PC-9 (cell line): ENCODE data around the gene HTT. TPM values are rescaled to one million over a fixed set of nuclear protein-coding genes. Genes with fewer than 3 reads are reported as not detected.

ENCODE experiments used
- BruUV-seq: library from RNA; stranded (reverse); fragments of 400-500 nt; replicated peaks from 2 replicates; lab custom pipeline; 2021; lab: Mats Ljungman, UMichigan
- CTCF ChIA-PET: fragments of 300-600 bp; sonication (Branson Sonifier 250); formaldehyde crosslinking; loops from one replicate; lab custom pipeline; 2022; ENCODE audit warnings: antibody characterized with exemption; lab: Charles Lee
- POLR2A ChIA-PET: fragments of 300-600 bp; sonication (Branson Sonifier 250); formaldehyde crosslinking; loops from one replicate; lab custom pipeline; 2022; ENCODE audit warnings: antibody characterized with exemption; ENCODE audit not compliant: unreplicated experiment; lab: Charles Lee
- DNase-seq, 2 experiments: peaks; one replicate each; pipeline versions ENCODE4 v3.0.0 to v3.0.0-alpha.2; 2015 to 2022; ENCODE audit warnings: mixed read lengths in 1 of 2
- H2AFZ ChIP-seq: fragments of 200-600 bp; sonication (generic); 2 replicates; pipeline ENCODE4 v1.8.1; 2017; ENCODE audit warnings: antibody characterized with exemption
- H3F3A ChIP-seq: fragments of 200-600 bp; sonication (generic); 2 replicates; pipeline ENCODE4 v1.8.1; 2017; ENCODE audit warnings: antibody characterized with exemption, mild to moderate bottlenecking, low read depth; ENCODE audit not compliant: insufficient read depth
- H3K27ac ChIP-seq: fragments of 200-600 bp; sonication (generic); 2 replicates; pipeline ENCODE4 v1.6.1; 2016; ENCODE audit warnings: mixed run types
- H3K27me3 ChIP-seq: fragments of 200-600 bp; sonication (generic); 2 replicates; pipeline ENCODE4 v1.6.1; 2016; ENCODE audit warnings: low read depth, mixed run types; ENCODE audit not compliant: insufficient read depth
- H3K36me3 ChIP-seq: fragments of 200-600 bp; sonication (generic); 2 replicates; pipeline ENCODE4 v1.6.1; 2016; ENCODE audit warnings: low read depth, mixed run types
- H3K4me1 ChIP-seq: fragments of 200-600 bp; sonication (generic); replicated peaks from 2 replicates; pipeline ENCODE4 v1.6.1; 2016; ENCODE audit warnings: mixed run types; ENCODE audit not compliant: insufficient read depth
- H3K4me2 ChIP-seq: fragments of 200-600 bp; sonication (generic); 2 replicates; pipeline ENCODE4 v1.6.1; 2017; ENCODE audit warnings: mixed run types
- H3K4me3 ChIP-seq: fragments of 200-600 bp; sonication (generic); 2 replicates; pipeline ENCODE4 v1.6.1; 2016; ENCODE audit warnings: mixed run types
- H3K79me2 ChIP-seq: fragments of 200-600 bp; sonication (generic); 2 replicates; pipeline ENCODE4 v1.6.1; 2017; ENCODE audit warnings: low read depth, mixed run types
- H3K9me2 ChIP-seq: fragments of 200-600 bp; sonication (generic); 2 replicates; pipeline ENCODE4 v1.8.1; 2017; ENCODE audit warnings: mild to moderate bottlenecking; ENCODE audit not compliant: insufficient read depth
- H3K9me3 ChIP-seq: fragments of 200-600 bp; sonication (generic); 2 replicates; pipeline ENCODE4 v1.8.1; 2016; ENCODE audit warnings: low read depth; ENCODE audit not compliant: insufficient read depth
- H4K20me1 ChIP-seq: fragments of 200-600 bp; sonication (generic); 2 replicates; pipeline ENCODE4 v1.8.1; 2017; ENCODE audit not compliant: insufficient read depth
- CTCF ChIP-seq: fragments of 200-600 bp; sonication (generic); conservative IDR thresholded peaks from 2 replicates; pipeline ENCODE4 v1.6.1; 2017; ENCODE audit warnings: mixed run types, antibody characterized with exemption, mild to moderate bottlenecking, moderate library complexity
- EZH2 ChIP-seq: fragments of 200-600 bp; sonication (generic); IDR thresholded peaks from 2 replicates; pipeline ENCODE4 v1.8.0; 2017; ENCODE audit warnings: antibody characterized with exemption, low read depth
- intact Hi-C: fragments of 100-400 bp; cut with micrococcal nuclease; formaldehyde crosslinking; loops from one replicate; pipeline ENCODE4 v1.10.0; 2022; ENCODE audit not compliant: unreplicated experiment
- total RNA-seq: library from RNA; stranded (reverse); gene quantifications from 2 replicates; pipeline ENCODE4 v1.2.3, GENCODE V29; 2021

The HTT gene
- total RNA-seq, 1 experiment from 2014 or later = 81.7 TPM

DNA sequence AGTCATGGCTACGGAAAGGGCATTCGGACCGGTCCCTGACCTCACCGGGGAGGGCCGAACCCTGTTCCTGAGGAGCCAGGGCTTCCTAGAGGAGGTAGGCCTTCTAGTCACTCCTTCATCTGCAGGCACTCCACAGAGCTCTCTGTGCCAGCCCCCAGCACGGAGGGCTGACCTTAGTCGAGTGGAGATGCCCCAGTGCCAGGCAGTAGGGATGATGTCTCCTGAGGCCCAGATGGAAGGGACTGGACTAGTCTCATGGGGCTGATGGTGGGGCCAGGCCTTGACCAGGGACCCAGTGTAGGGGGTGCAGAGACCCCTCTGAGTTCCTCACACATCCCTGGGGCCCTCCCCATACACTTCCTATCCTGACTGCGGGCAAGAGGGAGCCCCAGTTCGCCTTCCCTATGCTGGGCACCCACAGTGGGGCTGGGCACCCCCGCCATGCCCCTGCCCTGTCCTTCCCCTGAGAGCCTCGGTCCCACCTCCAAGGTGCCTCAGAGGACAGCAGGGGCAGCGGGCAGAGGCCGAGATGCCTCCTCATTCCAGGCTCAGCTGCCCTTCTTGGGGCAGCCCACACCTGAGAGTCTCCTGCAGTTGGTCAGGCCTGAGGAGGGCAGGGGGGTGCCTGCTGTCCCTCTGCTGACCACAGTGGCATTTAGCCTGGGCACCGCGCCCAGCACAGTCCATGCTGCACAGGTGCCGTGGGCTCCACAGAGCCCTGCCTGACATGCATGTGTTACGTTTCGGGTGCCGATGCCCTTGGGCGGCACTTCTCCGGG is 173.1 kb downstream of the HTT start:
- Histone ChIP-seq H3K36me3 (no peaks in the 10 kb centered on the region), H2AFZ (no peak overlapping the region), H3K4me3 (no peak overlapping the region), H4K20me1 (no peaks in the 10 kb centered on the region), H3F3A (no peaks in the 10 kb centered on the region), H3K27me3 (no peaks in the 10 kb centered on the region), H3K79me2 (no peaks in the 10 kb centered on the region), H3K27ac (no peak overlapping the region), H3K4me1 (no peaks in the 10 kb centered on the region), H3K9me3 (no peaks in the 10 kb centered on the region), H3K4me2 (no peak overlapping the region), H3K9me2 (no peaks in the 10 kb centered on the region)
- intact Hi-C loops = no loop called here
- no TSS peak for BruUV-seq
- TF ChIP-seq CTCF (no peak), EZH2 (no peak)
- DNase-seq = no peak
- ChIA-PET POLR2A (no interaction called here), CTCF (no interaction called here)

DNA sequence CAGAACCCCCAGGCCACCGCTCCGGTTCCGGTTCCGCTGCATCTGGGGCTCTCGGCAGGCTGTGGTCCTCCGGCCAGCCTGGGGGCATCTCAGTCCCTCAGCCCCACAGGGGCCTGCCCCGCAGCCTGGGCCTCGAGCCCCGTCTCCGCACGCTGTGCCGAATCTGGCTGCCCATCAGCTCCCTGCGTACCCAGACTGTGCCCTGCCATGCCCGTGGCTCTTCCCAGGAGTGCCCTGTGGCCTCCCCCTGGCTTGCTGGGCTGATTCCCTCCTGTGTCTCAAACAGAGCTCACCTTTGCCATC is 173.6 kb downstream of the HTT start:
- H3K4me1 ChIP-seq = no peaks in the 10 kb centered on the region
- no peak overlapping the region for H2AFZ ChIP-seq
- TF ChIP-seq EZH2 (no peak), CTCF (no peak)
- intact Hi-C loops = no loop called here
- no peaks in the 10 kb centered on the region for H3K27me3 ChIP-seq
- no TSS peak for BruUV-seq
- no peaks in the 10 kb centered on the region for H3F3A ChIP-seq
- H3K4me3 ChIP-seq = no peak overlapping the region
- DNase-seq = no peak
- CTCF ChIA-PET = no interaction called here
- H3K4me2 ChIP-seq = no peak overlapping the region
- H3K27ac ChIP-seq = no peak overlapping the region
- H4K20me1 ChIP-seq = no peaks in the 10 kb centered on the region
- H3K36me3 ChIP-seq = no peaks in the 10 kb centered on the region
- no peaks in the 10 kb centered on the region for H3K79me2 ChIP-seq
- POLR2A ChIA-PET = no interaction called here
- H3K9me3 ChIP-seq = no peaks in the 10 kb centered on the region
- no peaks in the 10 kb centered on the region for H3K9me2 ChIP-seq

GRCh38 chr4:3248811-3249661 is 174.6 kb downstream of the HTT start, which contains the start of gene MSANTD1:
Gene MSANTD1 (plus strand): TSS chr4:3249159. CDS start chr4:3249223, 64 bp downstream.
- TF ChIP-seq EZH2 = no peak
- no peak for TF ChIP-seq CTCF
- no peaks in the 10 kb centered on the region for H3K36me3 ChIP-seq
- H3K4me3 ChIP-seq = no peak within 1 kb of the TSS
- intact Hi-C loops = no loop called here
- no peaks in the 10 kb centered on the region for H3K79me2 ChIP-seq
- H4K20me1 ChIP-seq = no peaks in the 10 kb centered on the region
- H2AFZ ChIP-seq = no peak within 1 kb of the TSS
- ChIA-PET POLR2A (no interaction called here), CTCF (no interaction called here)
- no peaks in the 10 kb centered on the region for H3K9me3 ChIP-seq
- H3K4me1 ChIP-seq = no peaks in the 10 kb centered on the region
- no peak for DNase-seq
- no peak within 1 kb of the TSS for H3K27ac ChIP-seq
- no peaks in the 10 kb centered on the region for H3K9me2 ChIP-seq
- no TSS peak for BruUV-seq
- H3K27me3 ChIP-seq = no peaks in the 10 kb centered on the region
- H3K4me2 ChIP-seq = no peak within 1 kb of the TSS
- no peaks in the 10 kb centered on the region for H3F3A ChIP-seq
